Ovary (tissue), 3 donors: Measurements from ENCODE around the gene EPAS1.

ENCODE experiments used
- EP300 ChIP-seq: sonication (generic); formaldehyde crosslinking; IDR thresholded peaks from one replicate; pipeline ENCODE4 v1.6.1; 2017; ENCODE audit warnings: antibody characterized with exemption
- POLR2A ChIP-seq: fragments of 450-650 bp; IDR thresholded peaks from one replicate; pipeline ENCODE4 v1.6.1; 2017; ENCODE audit warnings: antibody characterized with exemption, mild to moderate bottlenecking, moderate library complexity
- TF ChIP-seq, protein P1 (sequence below), 3 donors: fragments of 450-650 bp in 2 of 3; fragments of 200-600 bp in 1 of 3; IDR thresholded peaks; one replicate each; pipeline versions ENCODE4 v1.5.1 to v1.8.0; 2016 to 2022; ENCODE audit warnings: antibody characterized with exemption in 3 of 3, mild to moderate bottlenecking in 1 of 3
- donor health status: DM: no; HTN: no; CAD: no.

DNA sequence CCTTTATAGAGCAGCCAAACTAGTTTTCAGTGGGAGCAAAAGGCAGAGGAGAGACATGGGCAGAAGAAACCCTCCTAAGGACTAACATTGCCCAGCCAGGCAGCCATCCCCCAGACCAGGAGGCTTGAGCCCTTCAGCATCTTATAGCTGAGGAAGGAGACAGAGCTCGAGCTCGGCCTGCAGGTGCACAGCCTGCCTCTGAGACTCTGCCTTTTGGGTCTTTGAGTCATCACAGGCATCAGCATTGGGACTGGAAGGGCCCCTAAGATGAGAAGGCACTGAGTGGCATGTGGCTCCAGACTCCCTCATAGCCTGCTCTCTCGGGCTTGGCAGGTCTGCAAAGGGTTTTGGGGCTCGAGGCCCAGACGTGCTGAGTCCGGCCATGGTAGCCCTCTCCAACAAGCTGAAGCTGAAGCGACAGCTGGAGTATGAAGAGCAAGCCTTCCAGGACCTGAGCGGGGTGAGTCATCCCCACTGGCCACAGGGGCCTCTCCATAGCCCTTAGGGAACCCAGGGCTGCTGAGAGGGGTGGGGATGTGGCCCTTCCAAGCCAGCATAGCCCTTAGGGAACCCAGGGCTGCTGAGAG lies 84.1 kb downstream of the EPAS1 start:
- TF ChIP-seq, protein P1, sequence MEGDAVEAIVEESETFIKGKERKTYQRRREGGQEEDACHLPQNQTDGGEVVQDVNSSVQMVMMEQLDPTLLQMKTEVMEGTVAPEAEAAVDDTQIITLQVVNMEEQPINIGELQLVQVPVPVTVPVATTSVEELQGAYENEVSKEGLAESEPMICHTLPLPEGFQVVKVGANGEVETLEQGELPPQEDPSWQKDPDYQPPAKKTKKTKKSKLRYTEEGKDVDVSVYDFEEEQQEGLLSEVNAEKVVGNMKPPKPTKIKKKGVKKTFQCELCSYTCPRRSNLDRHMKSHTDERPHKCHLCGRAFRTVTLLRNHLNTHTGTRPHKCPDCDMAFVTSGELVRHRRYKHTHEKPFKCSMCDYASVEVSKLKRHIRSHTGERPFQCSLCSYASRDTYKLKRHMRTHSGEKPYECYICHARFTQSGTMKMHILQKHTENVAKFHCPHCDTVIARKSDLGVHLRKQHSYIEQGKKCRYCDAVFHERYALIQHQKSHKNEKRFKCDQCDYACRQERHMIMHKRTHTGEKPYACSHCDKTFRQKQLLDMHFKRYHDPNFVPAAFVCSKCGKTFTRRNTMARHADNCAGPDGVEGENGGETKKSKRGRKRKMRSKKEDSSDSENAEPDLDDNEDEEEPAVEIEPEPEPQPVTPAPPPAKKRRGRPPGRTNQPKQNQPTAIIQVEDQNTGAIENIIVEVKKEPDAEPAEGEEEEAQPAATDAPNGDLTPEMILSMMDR (IDR thresholded peaks at IDR 0.05): no peak
- TF ChIP-seq EP300 (no peak), POLR2A (no peak)
